Calu3 (cell line): ENCODE measurements around the gene ATG2B. TPM values are rescaled to one million over a fixed set of nuclear protein-coding genes. Genes with fewer than 3 reads are reported as not detected.

Source experiments
- BruUV-seq: library from RNA; stranded (reverse); fragments of 400-500 nt; replicated peaks from 2 replicates; lab custom pipeline; 2021; lab: Mats Ljungman, UMichigan
- CTCF ChIA-PET: fragments of 300-600 bp; sonication (Branson Sonifier 250); formaldehyde crosslinking; loops from one replicate; lab custom pipeline; 2022; ENCODE audit warnings: antibody characterized with exemption; lab: Charles Lee
- DNase-seq: peaks from one replicate; pipeline ENCODE4 v3.0.0; 2022
- H3K27ac Mint-ChIP-seq: one replicate; pipeline ENCODE4 v1.8.0; 2022; ENCODE audit warnings: mixed read lengths; ENCODE audit not compliant: unreplicated experiment
- H3K27me3 Mint-ChIP-seq: one replicate; pipeline ENCODE4 v1.8.0; 2022; ENCODE audit warnings: mixed read lengths; ENCODE audit not compliant: unreplicated experiment
- H3K36me3 Mint-ChIP-seq: one replicate; pipeline ENCODE4 v1.8.0; 2022; ENCODE audit warnings: mild to moderate bottlenecking, moderate library complexity, mixed read lengths; ENCODE audit not compliant: insufficient read depth, unreplicated experiment
- H3K4me1 Mint-ChIP-seq: one replicate; pipeline ENCODE4 v1.8.0; 2022; ENCODE audit warnings: mild to moderate bottlenecking, low read depth, mixed read lengths; ENCODE audit not compliant: unreplicated experiment
- H3K4me3 Mint-ChIP-seq: one replicate; pipeline ENCODE4 v1.8.0; 2022; ENCODE audit warnings: mild to moderate bottlenecking, low read depth, moderate library complexity, mixed read lengths; ENCODE audit not compliant: unreplicated experiment
- H3K9me3 Mint-ChIP-seq: one replicate; pipeline ENCODE4 v1.8.0; 2022; ENCODE audit warnings: low read depth, mixed read lengths; ENCODE audit not compliant: unreplicated experiment
- intact Hi-C: fragments of 100-400 bp; cut with micrococcal nuclease; formaldehyde crosslinking; loops from one replicate; pipeline ENCODE4 v1.10.0; 2022; ENCODE audit not compliant: unreplicated experiment
- total RNA-seq: library from RNA; stranded (reverse); gene quantifications from 2 replicates; pipeline ENCODE4 v1.2.3, GENCODE V29; 2022
- TF ChIP-seq, protein P1 (sequence below): fragments of 200-600 bp; IDR thresholded peaks from one replicate; pipeline ENCODE4 v1.8.0; 2022; ENCODE audit warnings: antibody characterized with exemption; ENCODE audit not compliant: unreplicated experiment

ATG2B gene
- total RNA-seq, 1 experiment from 2014 or later = 14.5 TPM

DNA sequence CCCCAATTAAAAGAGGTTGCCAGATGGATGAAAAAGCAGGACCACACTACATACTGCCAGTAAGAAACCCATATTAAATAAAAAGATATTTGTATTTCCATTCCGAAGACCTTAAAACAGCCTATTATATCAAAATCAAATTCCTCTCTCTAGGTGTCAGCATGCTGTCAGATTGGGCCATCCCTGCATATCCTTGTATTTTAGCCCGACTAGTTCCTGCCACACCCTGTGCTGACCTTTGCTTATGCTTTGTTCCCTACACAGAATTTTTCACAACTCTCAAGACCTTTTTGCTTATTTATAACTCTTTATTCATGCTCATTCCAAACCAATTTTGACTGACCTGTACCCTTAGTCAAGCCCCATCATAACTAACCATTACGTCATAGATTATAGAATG, 13.0 kb upstream of the ATG2B start:
- Mint-ChIP-seq H3K27ac (no peak overlapping the region), H3K36me3 (no peaks in the 10 kb centered on the region), H3K9me3 (no peaks in the 10 kb centered on the region), H3K4me1 (peaks cover 8% of the 10 kb centered on the region), H3K4me3 (no peak overlapping the region), H3K27me3 (no peaks in the 10 kb centered on the region)
- CTCF ChIA-PET = interaction anchor here (0.6 kb wide), 1 partner anchor 365 kb away, joined by 4 read pairs; no protein-coding TSS in a partner anchor
- BruUV-seq = no TSS peak
- intact Hi-C loops = no loop called here
- DNase-seq = no peak
- TF ChIP-seq, protein P1, sequence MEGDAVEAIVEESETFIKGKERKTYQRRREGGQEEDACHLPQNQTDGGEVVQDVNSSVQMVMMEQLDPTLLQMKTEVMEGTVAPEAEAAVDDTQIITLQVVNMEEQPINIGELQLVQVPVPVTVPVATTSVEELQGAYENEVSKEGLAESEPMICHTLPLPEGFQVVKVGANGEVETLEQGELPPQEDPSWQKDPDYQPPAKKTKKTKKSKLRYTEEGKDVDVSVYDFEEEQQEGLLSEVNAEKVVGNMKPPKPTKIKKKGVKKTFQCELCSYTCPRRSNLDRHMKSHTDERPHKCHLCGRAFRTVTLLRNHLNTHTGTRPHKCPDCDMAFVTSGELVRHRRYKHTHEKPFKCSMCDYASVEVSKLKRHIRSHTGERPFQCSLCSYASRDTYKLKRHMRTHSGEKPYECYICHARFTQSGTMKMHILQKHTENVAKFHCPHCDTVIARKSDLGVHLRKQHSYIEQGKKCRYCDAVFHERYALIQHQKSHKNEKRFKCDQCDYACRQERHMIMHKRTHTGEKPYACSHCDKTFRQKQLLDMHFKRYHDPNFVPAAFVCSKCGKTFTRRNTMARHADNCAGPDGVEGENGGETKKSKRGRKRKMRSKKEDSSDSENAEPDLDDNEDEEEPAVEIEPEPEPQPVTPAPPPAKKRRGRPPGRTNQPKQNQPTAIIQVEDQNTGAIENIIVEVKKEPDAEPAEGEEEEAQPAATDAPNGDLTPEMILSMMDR = no peak

GRCh38 chr14:96373538-96373937, 10.4 kb upstream of the ATG2B start:
- intact Hi-C loops = no loop called here
- no peaks in the 10 kb centered on the region for H3K27me3 Mint-ChIP-seq
- peaks cover 8% of the 10 kb centered on the region for H3K4me1 Mint-ChIP-seq
- H3K36me3 Mint-ChIP-seq = no peaks in the 10 kb centered on the region
- no peak overlapping the region for H3K27ac Mint-ChIP-seq
- no peaks in the 10 kb centered on the region for H3K9me3 Mint-ChIP-seq
- DNase-seq = no peak
- no TSS peak for BruUV-seq
- CTCF ChIA-PET = no interaction called here
- TF ChIP-seq, protein P1 = no peak
- H3K4me3 Mint-ChIP-seq = no peak overlapping the region

- no peak for DNase-seq
- CTCF ChIA-PET = no interaction called here
- Mint-ChIP-seq H3K36me3 (no peaks in the 10 kb centered on the region), H3K27me3 (no peaks in the 10 kb centered on the region), H3K27ac (no peak overlapping the region), H3K4me3 (no peak overlapping the region), H3K9me3 (no peaks in the 10 kb centered on the region), H3K4me1 (peaks cover 3% of the 10 kb centered on the region)
- TF ChIP-seq, protein P1 = no peak
- intact Hi-C loops = no loop called here
- no TSS peak for BruUV-seq
Measured at GRCh38 chr14:96370528-96370927, 7.4 kb upstream of the ATG2B start.

DNA sequence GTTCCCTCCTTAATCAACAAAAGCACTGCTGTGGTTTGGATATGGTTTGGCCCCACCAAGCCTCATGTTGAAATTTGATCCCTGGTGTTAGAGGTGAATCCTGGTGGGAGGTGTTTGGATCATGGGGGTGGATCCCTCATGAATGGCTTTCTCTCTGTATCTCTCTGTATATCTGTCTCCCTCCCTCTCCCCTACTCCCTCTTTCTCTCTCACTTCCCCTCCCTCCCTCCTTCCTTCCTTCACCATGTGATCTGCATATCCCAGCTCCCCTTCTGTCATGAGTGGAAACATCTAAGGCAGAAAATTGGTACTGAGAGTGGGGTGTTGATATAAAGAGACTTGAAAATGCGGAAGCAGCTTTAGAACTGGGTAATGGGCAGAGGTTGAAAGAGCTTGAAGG, 5.4 kb upstream of the ATG2B start:
- BruUV-seq = no TSS peak
- CTCF ChIA-PET = interaction anchor here (0.6 kb wide), 1 partner anchor 957 kb away, joined by 4 read pairs; no protein-coding TSS in a partner anchor

More for the DNA sequence above, 5.4 kb upstream of the ATG2B start:
- Mint-ChIP-seq H3K4me3 (no peak overlapping the region), H3K27me3 (no peaks in the 10 kb centered on the region), H3K4me1 (peaks cover 13% of the 10 kb centered on the region), H3K27ac (no peak overlapping the region), H3K9me3 (no peaks in the 10 kb centered on the region), H3K36me3 (peaks cover 17% of the 10 kb centered on the region)
- intact Hi-C loops = no loop called here
- TF ChIP-seq, protein P1 = no peak
- DNase-seq = no peak
